ENCODE results near the gene CBR4. TPM values are rescaled to one million over a fixed set of nuclear protein-coding genes. Genes with fewer than 3 reads are reported as not detected.
A peak's percentile ranks its signal among the peaks of the same experiment; 100 is the strongest.
"Not testable (repeated sequence)": the region's sequence is repeated elsewhere in the genome, so short reads cannot be mapped to it uniquely, and the experiment has no call there.

CBR4 gene
- total RNA-seq, 5 donors from 2014 or later (not counting 1 experiment from before 2014, with no cell fraction given), result 13.8 to 24.3 (median 18.0) TPM

DNA sequence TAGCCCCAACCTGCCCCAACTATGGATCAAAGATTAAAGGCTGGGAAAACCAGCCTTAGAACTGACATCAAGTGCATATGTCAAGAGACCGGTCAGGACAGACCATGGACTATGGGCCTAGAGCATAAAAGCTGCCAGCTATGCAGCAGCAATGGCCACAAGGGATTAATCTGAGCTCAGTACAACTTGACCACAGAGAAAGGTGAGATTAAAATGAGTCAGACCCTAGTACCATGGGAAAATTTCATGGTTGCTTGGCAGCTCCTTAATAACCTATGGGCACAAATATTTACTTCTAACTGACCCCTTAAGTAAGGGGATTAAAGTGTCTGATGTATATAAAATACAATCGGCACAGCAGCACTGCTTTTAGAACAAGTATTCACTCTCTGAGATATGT lies 54.4 kb downstream of the CBR4 start:
- DNase-seq (no peak), ATAC-seq (replicated peaks in 1 of 4) (no peak)
- Histone ChIP-seq H3K27me3 (replicated peaks in 1 of 2; ENCODE audit: control insufficient read depth in 2 of 2, extremely low read depth in 1 of 2, insufficient read depth in 2 of 2, low read length in 1 of 2) (no peaks in the 10 kb centered on the region), H3K9me3 (no peaks in the 10 kb centered on the region), H3K27ac (ENCODE audit: low read length) (no peak overlapping the region), H3K36me3 (ENCODE audit: control insufficient read depth in 2 of 2, extremely low read depth in 1 of 2, insufficient read depth in 1 of 2, low read length in 1 of 2) (no peaks in the 10 kb centered on the region), H3K4me1 (ENCODE audit: control insufficient read depth in 1 of 2, extremely low read depth in 1 of 2, insufficient read depth in 2 of 2, low read length in 2 of 2) (no peaks in the 10 kb centered on the region), H3K4me3 (ENCODE audit: control insufficient read depth in 1 of 2, extremely low read depth in 1 of 2, low read length in 1 of 2) (no peak overlapping the region)
- Mint-ChIP-seq H3K9me3 (peaks cover 0 to 1% (median 0%) of the 10 kb centered on the region in 3 donors), H3K36me3 (peaks cover 9% of the 10 kb centered on the region), H3K4me3 (no peak overlapping the region), H3K27ac (no peak overlapping the region), H3K27me3 (no peaks in the 10 kb centered on the region), H3K4me1 (no peaks in the 10 kb centered on the region)
- CTCF ChIA-PET, result no interaction called here
- POLR2A ChIA-PET, result no interaction called here
- 100% methylated on average over 1 of the region's 2 CpGs for WGBS (ENCODE audit: insufficient coverage)

DNA sequence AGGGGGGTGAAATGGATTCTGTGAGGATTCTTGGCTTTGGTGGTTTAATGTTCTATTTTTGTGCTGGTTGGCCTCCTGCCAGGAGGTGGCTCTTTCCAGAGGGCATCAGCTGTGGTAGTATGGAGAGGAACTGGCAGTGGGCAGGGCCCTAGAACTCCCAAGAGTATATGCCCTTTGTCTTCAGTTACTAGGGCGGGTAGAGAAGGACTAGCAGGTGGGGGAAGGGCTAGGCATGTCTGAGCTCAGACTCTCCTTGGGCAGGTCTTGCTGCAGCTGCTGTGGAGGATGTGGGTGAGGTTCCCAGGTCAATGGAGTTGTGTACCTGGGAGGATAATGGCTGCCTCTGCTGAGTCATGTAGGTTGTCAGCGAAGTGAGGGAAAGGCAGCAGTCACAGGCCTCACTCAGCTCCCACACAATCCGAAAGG lies 57.2 kb downstream of the CBR4 start:
- DNase-seq; H3K27me3 Mint-ChIP-seq; H3K4me3 ChIP-seq (ENCODE audit: control insufficient read depth in 1 of 2, extremely low read depth in 1 of 2, low read length in 1 of 2); H3K27ac Mint-ChIP-seq; H3K9me3 ChIP-seq; H3K27me3 ChIP-seq (replicated peaks in 1 of 2; ENCODE audit: control insufficient read depth in 2 of 2, extremely low read depth in 1 of 2, insufficient read depth in 2 of 2, low read length in 1 of 2); H3K4me1 ChIP-seq (ENCODE audit: control insufficient read depth in 1 of 2, extremely low read depth in 1 of 2, insufficient read depth in 2 of 2, low read length in 2 of 2); ATAC-seq (replicated peaks in 1 of 4); H3K4me1 Mint-ChIP-seq; H3K4me3 Mint-ChIP-seq; H3K27ac ChIP-seq (ENCODE audit: low read length); H3K36me3 Mint-ChIP-seq; H3K36me3 ChIP-seq (ENCODE audit: control insufficient read depth in 2 of 2, extremely low read depth in 1 of 2, insufficient read depth in 1 of 2, low read length in 1 of 2): not testable (repeated sequence)
- 86% methylated on average over 1 of the region's 3 CpGs for WGBS (ENCODE audit: insufficient coverage)
- CTCF ChIA-PET, result interaction anchor here in 1 of 2 donors (0.6 to 0.8 kb wide), 2 partner anchors 31 to 674 kb away, joined by 3 read pairs; no protein-coding TSS in a partner anchor
- POLR2A ChIA-PET, result interaction anchor here in 1 of 2 donors (0.7 kb wide), 1 partner anchor 582 kb away, joined by 4 read pairs; no protein-coding TSS in a partner anchor
- peaks cover 0 to 20% (median 12%) of the 10 kb centered on the region in 3 donors for H3K9me3 Mint-ChIP-seq

- Mint-ChIP-seq H3K36me3 (peaks cover 2% of the 10 kb centered on the region), H3K9me3 (peaks cover 0 to 24% (median 11%) of the 10 kb centered on the region in 3 donors), H3K4me1 (no peaks in the 10 kb centered on the region), H3K27ac (no peak overlapping the region), H3K27me3 (no peaks in the 10 kb centered on the region), H3K4me3 (no peak overlapping the region)
- no peak for ATAC-seq (replicated peaks in 1 of 4)
- Histone ChIP-seq H3K36me3 (ENCODE audit: control insufficient read depth in 2 of 2, extremely low read depth in 1 of 2, insufficient read depth in 1 of 2, low read length in 1 of 2) (no peaks in the 10 kb centered on the region), H3K27ac (ENCODE audit: low read length) (no peak overlapping the region), H3K4me3 (ENCODE audit: control insufficient read depth in 1 of 2, extremely low read depth in 1 of 2, low read length in 1 of 2) (no peak overlapping the region), H3K4me1 (ENCODE audit: control insufficient read depth in 1 of 2, extremely low read depth in 1 of 2, insufficient read depth in 2 of 2, low read length in 2 of 2) (no peaks in the 10 kb centered on the region), H3K27me3 (replicated peaks in 1 of 2; ENCODE audit: control insufficient read depth in 2 of 2, extremely low read depth in 1 of 2, insufficient read depth in 2 of 2, low read length in 1 of 2) (no peaks in the 10 kb centered on the region), H3K9me3 (no peaks in the 10 kb centered on the region)
- ChIA-PET POLR2A (no interaction called here), CTCF (no interaction called here)
- WGBS (ENCODE audit: insufficient coverage), result no CpG with 5 or more reads among the region's 2 CpGs
- no peak for DNase-seq
Measured at GRCh38 chr4:168945291-168945690, 64.8 kb downstream of the CBR4 start.

DNA sequence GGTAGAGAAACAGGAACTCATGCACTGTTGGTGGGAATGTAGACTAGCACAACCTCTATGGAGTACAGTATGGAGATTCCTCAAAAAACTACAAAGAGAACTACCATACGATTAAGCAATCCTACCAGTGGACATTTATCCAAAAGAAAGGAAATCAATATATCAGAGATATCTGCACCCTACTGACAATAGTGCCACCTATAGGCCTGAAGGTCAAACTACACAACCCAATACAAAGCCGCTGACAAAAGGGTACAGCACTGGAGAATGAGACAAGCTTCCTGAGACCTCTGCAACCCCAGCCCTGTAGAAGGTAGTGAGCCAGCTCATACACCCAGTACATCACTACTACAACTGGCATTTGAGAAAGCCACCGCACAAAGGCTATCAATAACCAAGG lies 67.1 kb downstream of the CBR4 start:
- no peak for ATAC-seq (replicated peaks in 1 of 4)
- CTCF ChIA-PET, result interaction anchor here (0.7 to 1.1 kb wide), 3 partner anchors 19 to 759 kb away, joined by 3 to 6 read pairs (median 5); no protein-coding TSS in a partner anchor
- 100% methylated on average over 1 of the region's 3 CpGs for WGBS (ENCODE audit: insufficient coverage)

More for the DNA sequence above, 67.1 kb downstream of the CBR4 start:
- Mint-ChIP-seq H3K27me3 (no peaks in the 10 kb centered on the region), H3K27ac (no peak overlapping the region), H3K4me1 (no peaks in the 10 kb centered on the region), H3K9me3 (peaks cover 12 to 21% (median 19%) of the 10 kb centered on the region in 3 donors), H3K4me3 (no peak overlapping the region), H3K36me3 (peaks cover 4% of the 10 kb centered on the region)
- no peaks in the 10 kb centered on the region for H3K36me3 ChIP-seq (ENCODE audit: control insufficient read depth in 2 of 2, extremely low read depth in 1 of 2, insufficient read depth in 1 of 2, low read length in 1 of 2)
- no peaks in the 10 kb centered on the region for H3K27me3 ChIP-seq (replicated peaks in 1 of 2; ENCODE audit: control insufficient read depth in 2 of 2, extremely low read depth in 1 of 2, insufficient read depth in 2 of 2, low read length in 1 of 2)
- no peak overlapping the region for H3K4me3 ChIP-seq (ENCODE audit: control insufficient read depth in 1 of 2, extremely low read depth in 1 of 2, low read length in 1 of 2)
- DNase-seq, result peak in 1 of 35 experiments; percentile 18
- no peaks in the 10 kb centered on the region for H3K4me1 ChIP-seq (ENCODE audit: control insufficient read depth in 1 of 2, extremely low read depth in 1 of 2, insufficient read depth in 2 of 2, low read length in 2 of 2)
- no peaks in the 10 kb centered on the region for H3K9me3 ChIP-seq
- POLR2A ChIA-PET, result no interaction called here
- H3K27ac ChIP-seq (ENCODE audit: low read length), result no peak overlapping the region
